Hepatocyte (in vitro differentiated cells): ENCODE data around the gene TRMT2A. TPM values are rescaled to one million over a fixed set of nuclear protein-coding genes. Genes with fewer than 3 reads are reported as not detected.

Experiments used
- DNase-seq: peaks from one replicate; pipeline ENCODE4 v3.0.0-alpha.2; 2016; ENCODE audit warnings: low spot score
- H2AFZ ChIP-seq: fragments of 200-600 bp; sonication (generic); 2 replicates; pipeline ENCODE4 v1.6.0; 2016; ENCODE audit warnings: antibody characterized with exemption, mild to moderate bottlenecking
- H3K27ac ChIP-seq: fragments of 200-600 bp; sonication (generic); 2 replicates; pipeline ENCODE4 v1.5.1; 2016; ENCODE audit warnings: mild to moderate bottlenecking
- H3K27me3 ChIP-seq: fragments of 200-600 bp; sonication (generic); 2 replicates; pipeline ENCODE4 v1.6.1; 2016
- H3K36me3 ChIP-seq: fragments of 200-600 bp; sonication (generic); replicated peaks from 2 replicates; pipeline ENCODE4 v1.5.1; 2016; ENCODE audit warnings: low read depth; ENCODE audit not compliant: insufficient read depth
- H3K4me1 ChIP-seq: fragments of 200-600 bp; sonication (generic); 2 replicates; pipeline ENCODE4 v1.5.1; 2016; ENCODE audit warnings: mild to moderate bottlenecking, moderate library complexity; ENCODE audit not compliant: insufficient read depth
- H3K4me2 ChIP-seq: fragments of 200-600 bp; sonication (generic); 2 replicates; pipeline ENCODE4 v1.6.0; 2016
- H3K4me3 ChIP-seq: fragments of 200-600 bp; sonication (generic); 2 replicates; pipeline ENCODE4 v1.5.1; 2016; ENCODE audit warnings: mild to moderate bottlenecking
- H3K79me2 ChIP-seq: fragments of 200-600 bp; sonication (generic); 2 replicates; pipeline ENCODE4 v1.6.0; 2017; ENCODE audit warnings: mild to moderate bottlenecking
- H3K9me2 ChIP-seq: fragments of 200-600 bp; sonication (generic); replicated peaks from 2 replicates; pipeline ENCODE4 v1.6.0; 2017; ENCODE audit warnings: mild to moderate bottlenecking; ENCODE audit not compliant: insufficient read depth
- H3K9me3 ChIP-seq: fragments of 200-600 bp; sonication (generic); 2 replicates; pipeline ENCODE4 v1.5.1; 2016; ENCODE audit warnings: low read depth, mild to moderate bottlenecking
- H4K20me1 ChIP-seq: fragments of 200-600 bp; sonication (generic); 2 replicates; pipeline ENCODE4 v1.6.0; 2016; ENCODE audit warnings: mild to moderate bottlenecking; ENCODE audit not compliant: insufficient read depth, poor library complexity, severe bottlenecking
- CTCF ChIP-seq: fragments of 200-600 bp; sonication (generic); IDR thresholded peaks from 2 replicates; pipeline ENCODE4 v1.5.1; 2016; ENCODE audit warnings: antibody characterized with exemption, mild to moderate bottlenecking; ENCODE audit not compliant: poor library complexity
- EZH2 ChIP-seq: fragments of 200-600 bp; sonication (generic); IDR thresholded peaks from 2 replicates; pipeline ENCODE4 v1.6.1; 2016; ENCODE audit warnings: antibody characterized with exemption, mild to moderate bottlenecking, borderline replicate concordance
- EZH2phosphoT487 ChIP-seq: fragments of 200-600 bp; sonication (generic); IDR thresholded peaks from one replicate; pipeline ENCODE4 v1.6.1; 2018; ENCODE audit warnings: antibody characterized with exemption, mild to moderate bottlenecking, low read depth, moderate library complexity; ENCODE audit not compliant: unreplicated experiment, severe bottlenecking
- WGBS: methylation state at CpG from one replicate; pipeline ENCODE4 v1.1.6; 2016; ENCODE audit warnings: low lambda C conversion rate; ENCODE audit errors: missing lambda C conversion rate; 5-methylcytosine and 5-hydroxymethylcytosine counted together
- polyA plus RNA-seq: library from polyadenylated mRNA; unstranded; fragments of >200 nt; fragmentation: Nextera tagmentation; extraction: Ambion mirVana; gene quantifications from 2 replicates; pipeline ENCODE4 v1.2.1, GENCODE V29; 2016
- total RNA-seq: library from RNA; depleted of rRNA; stranded (reverse); fragments of >200 nt; gene quantifications from 2 replicates; pipeline ENCODE4 v1.2.3, GENCODE V29; 2014

The TRMT2A gene
- total and polyA plus RNA-seq, 2 experiments from 2014 or later = 34.4 to 65.1 TPM

GRCh38 chr22:20142711-20143621 is 25.9 kb upstream of the TRMT2A start:
- Histone ChIP-seq H3K27me3 (no peaks in the 10 kb centered on the region), H4K20me1 (no peaks in the 10 kb centered on the region), H3K36me3 (no peaks in the 10 kb centered on the region), H3K9me3 (no peaks in the 10 kb centered on the region), H3K4me1 (no peaks in the 10 kb centered on the region), H3K9me2 (no peaks in the 10 kb centered on the region), H3K4me2 (no peak overlapping the region), H3K79me2 (no peaks in the 10 kb centered on the region), H3K4me3 (no peak overlapping the region), H2AFZ (no peak overlapping the region), H3K27ac (no peak overlapping the region)
- TF ChIP-seq CTCF = no peak
- no peak for TF ChIP-seq EZH2
- TF ChIP-seq EZH2phosphoT487 = no peak
- 98% methylated on average over 47 of the region's 65 CpGs for WGBS
- DNase-seq = no peak

- Histone ChIP-seq H3K27ac (no peak overlapping the region), H3K4me3 (no peak overlapping the region), H3K27me3 (no peaks in the 10 kb centered on the region), H3K79me2 (peaks cover 13% of the 10 kb centered on the region), H3K9me2 (no peaks in the 10 kb centered on the region), H4K20me1 (peaks cover 3% of the 10 kb centered on the region), H3K36me3 (no peaks in the 10 kb centered on the region), H2AFZ (no peak overlapping the region), H3K4me2 (no peak overlapping the region), H3K9me3 (no peaks in the 10 kb centered on the region), H3K4me1 (no peaks in the 10 kb centered on the region)
- TF ChIP-seq CTCF (no peak), EZH2phosphoT487 (no peak), EZH2 (no peak)
- WGBS = 87% methylated on average over 21 of the region's 22 CpGs
- DNase-seq = no peak
Observed at GRCh38 chr22:20141186-20142077, 24.4 kb upstream of the TRMT2A start.

GRCh38 chr22:20140521-20140964 is 23.5 kb upstream of the TRMT2A start:
- 98% methylated on average over 17 of the region's 17 CpGs for WGBS
- no peak for DNase-seq
- Histone ChIP-seq H3K36me3 (no peaks in the 10 kb centered on the region), H3K9me3 (no peaks in the 10 kb centered on the region), H3K4me1 (no peaks in the 10 kb centered on the region), H3K27ac (no peak overlapping the region), H3K27me3 (no peaks in the 10 kb centered on the region), H3K4me2 (no peak overlapping the region), H3K4me3 (no peak overlapping the region), H4K20me1 (peaks cover 9% of the 10 kb centered on the region), H3K79me2 (peaks cover 22% of the 10 kb centered on the region), H2AFZ (no peak overlapping the region), H3K9me2 (no peaks in the 10 kb centered on the region)
- TF ChIP-seq EZH2 (no peak), EZH2phosphoT487 (no peak), CTCF (no peak)
